Measurements from ENCODE around the gene THRSP.
"Not testable (repeated sequence)": the region's sequence is repeated elsewhere in the genome, so short reads cannot be mapped to it uniquely, and the experiment has no call there.

The THRSP gene

GRCh38 chr11:78063440-78064181, at the start of gene THRSP:
Gene THRSP, plus strand, starts transcription at chr11:78063861. Its CDS starts 21 bp downstream, at chr11:78063882.
- DNase-seq (ENCODE audit: low spot score), result no peak

GRCh38 chr11:78014937-78015520, 48.6 kb upstream of the THRSP start:
- not testable (repeated sequence) for DNase-seq (ENCODE audit: low spot score)

GRCh38 chr11:78015878-78016277, 47.8 kb upstream of the THRSP start:
- DNase-seq (ENCODE audit: low spot score), result no peak

GRCh38 chr11:78019808-78020207, 43.9 kb upstream of the THRSP start:
- DNase-seq (ENCODE audit: low spot score), result peak; percentile 4

- DNase-seq (ENCODE audit: low spot score), result no peak
Measured at GRCh38 chr11:78020246-78020645, 43.4 kb upstream of the THRSP start.

- DNase-seq (ENCODE audit: low spot score), result no peak
Measured at GRCh38 chr11:78021611-78022010, 42.0 kb upstream of the THRSP start.

- peak; percentile 66 for DNase-seq (ENCODE audit: low spot score)
Measured at GRCh38 chr11:78022397-78023396, 41.0 kb upstream of the THRSP start, which contains the start of gene KCTD14. Gene KCTD14, minus strand, starts transcription at chr11:78023276. Its CDS starts 27 bp downstream, at chr11:78023249.

- no peak for DNase-seq (ENCODE audit: low spot score)
Measured at GRCh38 chr11:78023426-78023825, 40.2 kb upstream of the THRSP start.

- no peak for DNase-seq (ENCODE audit: low spot score)
Measured at GRCh38 chr11:78025378-78025777, 38.3 kb upstream of the THRSP start.

- DNase-seq (ENCODE audit: low spot score), result no peak
Measured at GRCh38 chr11:78027759-78028158, 35.9 kb upstream of the THRSP start.

GRCh38 chr11:78028423-78028822, 35.2 kb upstream of the THRSP start:
- peak; percentile 28 for DNase-seq (ENCODE audit: low spot score)

GRCh38 chr11:78030429-78031325, 33.0 kb upstream of the THRSP start:
- DNase-seq (ENCODE audit: low spot score), result peak; percentile 48

- no peak for DNase-seq (ENCODE audit: low spot score)
Measured at GRCh38 chr11:78031629-78032028, 32.0 kb upstream of the THRSP start.

GRCh38 chr11:78032090-78032489, 31.6 kb upstream of the THRSP start:
- DNase-seq (ENCODE audit: low spot score), result no peak

- DNase-seq (ENCODE audit: low spot score), result no peak
Measured at GRCh38 chr11:78033040-78033439, 30.6 kb upstream of the THRSP start.

GRCh38 chr11:78034623-78035022, 29.0 kb upstream of the THRSP start:
- DNase-seq (ENCODE audit: low spot score), result no peak

- DNase-seq (ENCODE audit: low spot score), result no peak
Measured at GRCh38 chr11:78036313-78036712, 27.3 kb upstream of the THRSP start.

GRCh38 chr11:78037056-78037455, 26.6 kb upstream of the THRSP start:
- DNase-seq (ENCODE audit: low spot score), result peak; percentile 50

GRCh38 chr11:78037825-78038620, 25.6 kb upstream of the THRSP start:
- no peak for DNase-seq (ENCODE audit: low spot score)

- DNase-seq (ENCODE audit: low spot score), result peak; percentile 61
Measured at GRCh38 chr11:78038697-78039313, 24.9 kb upstream of the THRSP start.

Measured in LoVo (cell line).